Measurements from ENCODE around the gene CCDC188.

CCDC188 gene

DNA sequence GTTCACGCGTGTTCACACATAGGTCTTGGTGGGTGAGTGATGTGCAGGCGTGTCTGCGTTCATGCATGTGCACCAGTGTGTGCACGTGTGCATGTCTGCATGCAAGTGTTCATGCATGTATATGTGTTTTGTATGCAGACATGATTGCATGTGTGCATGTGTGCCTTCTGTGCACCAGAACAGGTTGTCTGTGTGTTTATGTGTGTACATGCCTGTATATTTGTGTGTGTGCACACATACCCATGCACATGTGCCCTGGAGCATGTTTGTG is 14.3 kb downstream of the CCDC188 start:
- DNase-seq (ENCODE audit: low spot score) = no peak
- TF ChIP-seq, protein P1, sequence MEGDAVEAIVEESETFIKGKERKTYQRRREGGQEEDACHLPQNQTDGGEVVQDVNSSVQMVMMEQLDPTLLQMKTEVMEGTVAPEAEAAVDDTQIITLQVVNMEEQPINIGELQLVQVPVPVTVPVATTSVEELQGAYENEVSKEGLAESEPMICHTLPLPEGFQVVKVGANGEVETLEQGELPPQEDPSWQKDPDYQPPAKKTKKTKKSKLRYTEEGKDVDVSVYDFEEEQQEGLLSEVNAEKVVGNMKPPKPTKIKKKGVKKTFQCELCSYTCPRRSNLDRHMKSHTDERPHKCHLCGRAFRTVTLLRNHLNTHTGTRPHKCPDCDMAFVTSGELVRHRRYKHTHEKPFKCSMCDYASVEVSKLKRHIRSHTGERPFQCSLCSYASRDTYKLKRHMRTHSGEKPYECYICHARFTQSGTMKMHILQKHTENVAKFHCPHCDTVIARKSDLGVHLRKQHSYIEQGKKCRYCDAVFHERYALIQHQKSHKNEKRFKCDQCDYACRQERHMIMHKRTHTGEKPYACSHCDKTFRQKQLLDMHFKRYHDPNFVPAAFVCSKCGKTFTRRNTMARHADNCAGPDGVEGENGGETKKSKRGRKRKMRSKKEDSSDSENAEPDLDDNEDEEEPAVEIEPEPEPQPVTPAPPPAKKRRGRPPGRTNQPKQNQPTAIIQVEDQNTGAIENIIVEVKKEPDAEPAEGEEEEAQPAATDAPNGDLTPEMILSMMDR (IDR thresholded peaks at IDR 0.05; ENCODE audit: extremely low read depth, missing control alignments) = no peak

GRCh38 chr22:20135806-20136602 is 14.9 kb downstream of the CCDC188 start:
- DNase-seq (ENCODE audit: low spot score) = no peak
- TF ChIP-seq, protein P1 (IDR thresholded peaks at IDR 0.05; ENCODE audit: extremely low read depth, missing control alignments) = no peak

GRCh38 chr22:20135265-20135664 is 15.6 kb downstream of the CCDC188 start:
- TF ChIP-seq, protein P1 (IDR thresholded peaks at IDR 0.05; ENCODE audit: extremely low read depth, missing control alignments) = no peak
- DNase-seq (ENCODE audit: low spot score) = no peak

GRCh38 chr22:20133930-20134549 is 16.8 kb downstream of the CCDC188 start:
- TF ChIP-seq, protein P1 (IDR thresholded peaks at IDR 0.05; ENCODE audit: extremely low read depth, missing control alignments) = no peak
- DNase-seq (ENCODE audit: low spot score) = no peak

DNA sequence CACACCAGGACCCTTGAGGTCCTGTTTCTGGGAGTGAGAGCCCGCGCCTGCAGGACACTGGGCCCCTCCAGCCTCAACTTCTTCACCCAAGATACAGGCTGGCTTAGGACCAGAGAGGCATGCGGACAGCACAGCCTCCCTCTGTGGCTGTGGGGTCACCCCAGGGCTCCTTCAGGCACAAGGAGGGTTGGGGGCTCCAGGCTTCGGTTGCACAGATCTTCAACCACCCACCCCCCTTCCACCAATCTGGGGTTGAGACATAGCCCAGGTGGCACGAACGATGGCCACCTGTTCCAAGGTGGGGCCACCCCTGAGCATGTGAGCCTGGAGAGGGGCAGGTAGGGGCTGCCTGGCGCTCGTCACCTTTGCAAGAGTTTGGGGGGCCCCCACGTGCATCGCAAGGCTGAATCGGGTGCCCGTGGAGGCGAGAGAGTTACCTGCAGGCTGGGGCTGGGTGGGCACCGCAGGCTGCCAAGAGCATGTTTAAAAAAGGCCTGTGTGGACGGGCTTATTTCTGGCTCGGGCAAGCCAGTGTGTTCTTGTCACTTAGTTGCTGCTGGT is 18.1 kb downstream of the CCDC188 start:
- DNase-seq (ENCODE audit: low spot score) = no peak
- TF ChIP-seq, protein P1 (IDR thresholded peaks at IDR 0.05; ENCODE audit: extremely low read depth, missing control alignments) = no peak

GRCh38 chr22:20131859-20132685 is 18.8 kb downstream of the CCDC188 start:
- TF ChIP-seq, protein P1 (IDR thresholded peaks at IDR 0.05; ENCODE audit: extremely low read depth, missing control alignments) = no peak
- DNase-seq (ENCODE audit: low spot score) = no peak

DNA sequence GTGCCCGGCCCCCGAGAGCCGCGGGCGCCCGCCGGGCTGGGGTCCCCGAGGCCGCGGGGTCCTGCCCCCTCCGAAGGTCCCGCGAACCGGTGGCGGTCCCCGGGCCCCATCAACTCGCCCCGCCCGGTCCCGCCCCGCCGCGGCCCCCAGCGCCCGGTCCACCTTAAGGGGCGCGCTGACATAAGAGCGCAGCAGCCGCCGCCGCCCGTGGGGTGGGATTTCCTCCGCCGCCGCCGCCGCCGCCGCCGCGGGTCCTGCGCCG is 19.3 kb downstream of the CCDC188 start, which contains the start of gene ZDHHC8:
ZDHHC8 (plus strand) TSS at position 208 of the 262 bp plus-strand sequence. CDS start 144 bp downstream, outside the sequence.
- TF ChIP-seq, protein P1 (IDR thresholded peaks at IDR 0.05; ENCODE audit: extremely low read depth, missing control alignments) = no peak
- DNase-seq (ENCODE audit: low spot score) = peak; percentile 91

Data from GM20000 (cell line).